Measurements from ENCODE around the gene POLR3H.

GRCh38 chr22:41570221-41570620 lies 26.0 kb upstream of the POLR3H start:
- TF ChIP-seq RCOR1 (IDR thresholded peaks at IDR 0.05; ENCODE audit: insufficient replicate concordance, low read length) (no peak), CHD1 (IDR thresholded peaks at IDR 0.05; ENCODE audit: low read depth, low read length) (no peak), POLR2A (IDR thresholded peaks at IDR 0.05; ENCODE audit: low read depth, low read length) (no peak), NFE2L2 (IDR thresholded peaks at IDR 0.05; ENCODE audit: low read depth, low read length) (no peak), SMC3 (IDR thresholded peaks at IDR 0.05; ENCODE audit: low read depth, low read length) (no peak), RAD21 (IDR thresholded peaks at IDR 0.05; ENCODE audit: low read length) (no peak), USF2 (IDR thresholded peaks at IDR 0.05; ENCODE audit: low read depth, low read length) (no peak)
- TF ChIP-seq, protein P1, sequence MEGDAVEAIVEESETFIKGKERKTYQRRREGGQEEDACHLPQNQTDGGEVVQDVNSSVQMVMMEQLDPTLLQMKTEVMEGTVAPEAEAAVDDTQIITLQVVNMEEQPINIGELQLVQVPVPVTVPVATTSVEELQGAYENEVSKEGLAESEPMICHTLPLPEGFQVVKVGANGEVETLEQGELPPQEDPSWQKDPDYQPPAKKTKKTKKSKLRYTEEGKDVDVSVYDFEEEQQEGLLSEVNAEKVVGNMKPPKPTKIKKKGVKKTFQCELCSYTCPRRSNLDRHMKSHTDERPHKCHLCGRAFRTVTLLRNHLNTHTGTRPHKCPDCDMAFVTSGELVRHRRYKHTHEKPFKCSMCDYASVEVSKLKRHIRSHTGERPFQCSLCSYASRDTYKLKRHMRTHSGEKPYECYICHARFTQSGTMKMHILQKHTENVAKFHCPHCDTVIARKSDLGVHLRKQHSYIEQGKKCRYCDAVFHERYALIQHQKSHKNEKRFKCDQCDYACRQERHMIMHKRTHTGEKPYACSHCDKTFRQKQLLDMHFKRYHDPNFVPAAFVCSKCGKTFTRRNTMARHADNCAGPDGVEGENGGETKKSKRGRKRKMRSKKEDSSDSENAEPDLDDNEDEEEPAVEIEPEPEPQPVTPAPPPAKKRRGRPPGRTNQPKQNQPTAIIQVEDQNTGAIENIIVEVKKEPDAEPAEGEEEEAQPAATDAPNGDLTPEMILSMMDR (conservative IDR thresholded peaks at IDR 0.05; ENCODE audit: low read depth, low read length): no peak
